ENCODE data around the gene LZTFL1.
"Not testable (repeated sequence)": the region's sequence is repeated elsewhere in the genome, so short reads cannot be mapped to it uniquely, and the experiment has no call there.

The LZTFL1 gene

GRCh38 chr3:45864760-45865519 is 23.0 kb upstream of the LZTFL1 start:
- no peak for DNase-seq

- DNase-seq, result no peak
These were observed 19.3 kb upstream of the LZTFL1 start for GRCh38 chr3:45861043-45861719.

DNA sequence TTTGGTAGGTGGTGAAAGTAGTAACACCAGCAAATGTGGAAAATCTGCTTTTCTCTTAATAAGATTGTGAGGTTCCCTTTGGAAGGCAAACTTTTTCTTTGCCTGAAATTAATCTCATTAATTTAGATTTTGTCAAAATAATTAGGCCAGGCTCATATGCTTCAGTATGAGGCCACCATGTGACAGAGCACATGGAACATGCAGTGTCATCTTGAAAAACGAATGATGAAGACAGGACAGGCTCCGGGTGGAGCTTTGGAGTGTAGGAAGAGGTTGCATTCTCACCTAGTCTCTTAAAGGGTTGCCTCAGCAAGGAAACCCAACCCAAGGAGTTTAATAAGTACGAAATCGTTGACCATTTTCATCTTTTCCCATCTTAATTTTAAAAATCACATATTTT is 18.6 kb upstream of the LZTFL1 start:
- DNase-seq, result no peak

- no peak for DNase-seq
These were observed 17.1 kb upstream of the LZTFL1 start for GRCh38 chr3:45858809-45859543.

DNA sequence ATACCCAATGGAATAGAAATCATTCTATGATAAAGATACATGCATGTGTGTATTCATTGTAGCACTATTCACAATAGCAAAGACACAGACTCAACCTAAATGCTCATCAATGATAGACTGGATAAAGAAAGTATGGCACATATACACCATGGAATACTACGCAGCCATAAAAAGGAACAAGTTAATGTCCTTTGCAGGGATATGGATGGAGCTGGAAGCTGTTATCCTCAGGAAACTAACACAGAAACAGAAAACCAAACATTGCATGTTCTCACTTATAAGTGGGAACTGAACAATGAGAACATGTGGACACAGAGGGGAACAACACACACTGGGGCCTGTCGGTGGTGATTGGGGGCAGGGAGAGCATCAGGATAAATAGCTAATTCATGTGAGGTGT is 15.1 kb upstream of the LZTFL1 start:
- DNase-seq, result not testable (repeated sequence)

DNA sequence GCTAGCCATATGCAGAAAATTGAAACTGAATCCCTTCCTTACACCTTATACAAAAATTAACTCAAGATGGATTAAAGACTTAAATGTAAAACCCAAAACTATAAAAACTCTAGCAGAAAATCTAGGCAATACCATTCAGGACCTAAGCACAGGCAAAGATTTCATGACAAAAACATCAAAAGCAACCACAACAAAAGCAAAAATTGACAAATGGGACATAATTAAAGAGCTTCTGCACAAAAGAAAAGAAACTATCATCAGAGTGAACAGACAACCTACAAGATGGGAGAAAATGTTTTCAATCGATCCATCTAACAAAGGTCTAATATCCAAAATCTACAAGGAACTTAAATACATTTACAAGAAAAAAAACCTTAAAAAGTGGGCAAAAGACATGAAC is 14.4 kb upstream of the LZTFL1 start:
- DNase-seq, result not testable (repeated sequence)

- DNase-seq, result no peak
These were observed 10.9 kb upstream of the LZTFL1 start for GRCh38 chr3:45852828-45853227.

- DNase-seq, result no peak
These were observed 6.5 kb upstream of the LZTFL1 start for GRCh38 chr3:45848392-45848791.

DNA sequence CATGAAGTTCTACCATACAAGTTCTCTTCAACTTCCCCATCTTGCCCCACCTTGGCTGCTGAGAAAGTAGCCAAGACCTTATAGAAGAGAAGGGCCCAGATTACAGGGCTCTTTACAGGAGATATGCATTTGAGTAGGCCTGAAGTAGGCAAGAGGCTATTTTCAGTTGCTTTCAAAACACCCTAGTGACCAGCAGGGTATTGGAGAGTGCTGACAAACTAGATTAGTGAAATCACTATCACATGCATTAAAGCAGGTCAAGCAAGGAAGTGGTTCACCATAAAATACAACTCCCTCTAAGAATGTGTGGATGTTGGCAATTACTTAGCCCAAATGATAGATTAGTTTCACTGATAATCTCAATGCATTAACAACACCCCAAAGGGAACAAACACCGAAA is 2.7 kb upstream of the LZTFL1 start:
- DNase-seq, result no peak

- no peak for DNase-seq
These were observed 1.1 kb upstream of the LZTFL1 start for GRCh38 chr3:45842851-45843625.

DNA sequence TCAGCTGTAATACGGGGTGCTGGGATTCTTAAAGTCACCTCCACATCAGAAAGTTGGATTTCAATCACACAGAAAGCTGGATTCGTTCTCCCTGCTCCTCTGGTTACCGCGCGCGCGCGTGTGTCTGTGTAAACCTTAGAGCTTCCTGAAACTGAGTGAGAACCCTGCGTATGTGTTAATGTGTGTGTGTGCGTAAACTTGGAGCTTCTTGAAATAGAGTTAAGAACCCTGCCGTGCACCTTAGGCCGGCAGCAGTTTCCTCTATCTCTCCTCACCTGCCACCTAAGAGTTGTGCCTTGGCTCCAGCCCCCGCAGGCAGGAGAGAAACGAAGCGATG is 531 bp downstream of the LZTFL1 start:
- DNase-seq, result no peak

DNA sequence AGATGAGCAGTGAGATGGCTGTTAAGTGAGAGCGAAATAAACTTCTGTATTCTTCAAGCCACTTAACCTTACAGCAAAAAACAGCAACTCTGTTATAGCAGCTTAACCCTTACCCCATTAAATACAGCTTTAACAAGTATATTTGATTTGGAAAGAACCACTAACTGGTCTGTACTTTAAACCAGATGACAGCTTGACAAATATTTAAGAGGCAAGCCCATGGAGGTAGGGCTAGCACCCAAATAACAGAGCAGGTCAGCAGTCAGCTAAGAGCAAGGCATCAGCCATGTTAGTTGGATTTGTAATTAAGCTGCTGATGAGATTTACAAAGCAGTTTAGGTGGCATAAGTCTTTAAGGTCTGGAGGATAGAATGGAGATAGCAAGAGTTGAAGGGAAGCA is 3.5 kb downstream of the LZTFL1 start:
- DNase-seq, result no peak

DNA sequence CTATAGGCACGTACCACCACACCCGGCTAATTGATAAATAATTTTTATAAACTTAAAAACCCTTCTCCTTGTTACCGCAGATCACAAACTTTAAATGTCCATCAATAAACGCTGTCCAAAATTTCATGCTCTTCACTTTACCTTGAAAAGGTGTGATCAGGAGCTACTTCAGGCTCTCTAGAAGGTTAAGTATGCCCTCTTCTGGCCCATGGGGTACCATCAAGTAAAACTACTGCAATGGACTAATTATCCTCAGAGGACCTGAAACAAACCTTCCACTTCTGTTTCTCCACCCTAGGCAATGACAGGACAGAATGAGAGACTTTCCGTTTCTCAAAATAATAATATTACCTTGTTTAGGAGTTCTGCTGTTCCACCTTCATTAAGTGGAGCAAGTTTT is 9.2 kb downstream of the LZTFL1 start:
- DNase-seq, result no peak

GRCh38 chr3:45830121-45830520 is 11.8 kb downstream of the LZTFL1 start:
- DNase-seq, result no peak

DNA sequence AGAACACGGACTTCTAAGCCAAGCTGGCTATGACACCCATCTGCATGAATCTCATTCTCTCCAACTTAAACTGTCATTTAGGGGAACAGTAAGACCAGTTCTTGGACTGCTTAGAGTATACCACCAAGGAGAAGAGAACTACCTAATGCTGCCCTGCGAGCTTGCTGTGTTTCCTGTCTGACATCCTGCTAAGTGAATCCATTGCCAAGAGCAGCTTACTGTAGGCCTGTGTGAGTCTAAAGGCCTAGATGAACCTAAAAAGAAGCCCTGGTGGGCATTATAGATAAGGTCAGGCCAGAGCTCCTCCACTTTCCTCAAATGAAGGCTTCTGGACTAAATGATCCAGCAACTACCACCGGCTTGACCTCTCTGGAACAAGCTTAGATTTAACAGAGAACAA is 15.0 kb downstream of the LZTFL1 start:
- no peak for DNase-seq

GRCh38 chr3:45826321-45826720 is 15.6 kb downstream of the LZTFL1 start:
- no peak for DNase-seq

GRCh38 chr3:45821127-45821526 is 20.8 kb downstream of the LZTFL1 start:
- DNase-seq, result no peak

DNA sequence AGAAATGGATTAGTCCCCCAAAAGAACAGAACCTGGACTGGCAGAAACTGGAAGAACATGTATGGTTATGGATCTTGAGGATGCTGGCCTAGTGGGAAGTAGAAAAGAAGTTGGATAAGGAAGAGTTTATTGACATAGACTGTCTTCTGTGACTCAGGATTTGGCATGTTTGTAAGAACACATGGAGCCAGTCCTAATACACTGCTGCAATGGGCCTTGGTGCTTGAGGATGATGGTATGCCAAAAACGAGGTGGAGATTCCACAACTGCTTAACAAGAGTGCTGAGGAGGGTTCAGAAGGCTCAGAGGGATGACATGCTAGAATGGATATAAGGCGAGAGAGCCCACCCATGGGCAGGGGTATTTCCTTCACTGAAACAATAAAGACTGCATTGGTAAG is 22.4 kb downstream of the LZTFL1 start:
- DNase-seq, result no peak

DNA sequence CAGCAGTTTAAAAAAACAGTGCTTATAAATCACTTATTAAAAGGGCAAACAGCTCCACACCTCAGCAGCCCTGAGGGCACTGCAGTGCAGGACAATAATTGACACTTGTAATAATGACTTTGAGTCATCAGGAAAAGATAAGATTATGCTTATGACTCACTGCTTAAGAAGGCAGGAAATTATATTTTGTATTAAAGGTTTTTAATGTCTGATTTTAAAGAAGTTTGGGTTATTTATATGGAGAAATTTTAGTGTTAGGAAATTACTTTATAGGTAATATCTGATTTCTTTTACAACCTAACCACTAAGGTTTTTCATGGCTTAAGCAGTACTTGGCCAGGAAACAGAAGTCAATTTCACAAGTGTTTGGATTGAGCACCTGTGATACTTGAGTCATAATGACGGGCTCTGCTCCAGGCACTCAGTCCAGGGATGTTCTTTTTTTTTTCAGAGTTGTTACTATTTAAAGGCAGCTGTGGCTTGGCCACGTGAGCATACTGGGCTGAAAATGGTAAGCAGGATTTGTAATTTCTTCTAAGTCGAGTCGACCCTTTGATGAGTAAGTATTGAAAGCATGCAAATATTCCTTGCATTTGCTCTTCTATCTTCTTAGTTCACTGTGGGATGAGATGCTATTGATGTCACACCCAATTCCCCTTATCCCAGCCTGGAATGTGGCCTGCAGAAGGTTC is 23.9 kb downstream of the LZTFL1 start:
- DNase-seq, result no peak

- no peak for DNase-seq
These were observed 25.4 kb downstream of the LZTFL1 start for GRCh38 chr3:45816544-45816943.

DNA sequence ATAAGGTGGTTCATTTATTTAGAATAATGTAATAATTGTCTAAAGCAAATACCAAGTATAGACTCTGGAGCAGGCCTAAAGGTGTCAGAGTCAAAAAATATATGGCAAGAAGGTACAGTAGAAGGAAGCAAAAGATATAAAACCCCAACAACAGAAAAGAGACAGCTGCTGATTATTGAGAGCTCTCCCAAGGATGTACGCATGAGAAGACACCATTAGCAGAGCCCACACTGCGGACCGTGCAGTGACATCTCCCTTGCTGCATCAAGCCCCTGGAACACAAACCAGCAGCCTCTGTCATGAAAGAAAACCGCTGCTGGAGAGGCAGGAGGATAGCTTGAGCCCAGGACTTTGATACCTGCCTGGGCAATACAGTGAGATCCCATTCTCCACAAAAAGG is 27.6 kb downstream of the LZTFL1 start:
- no peak for DNase-seq

- DNase-seq, result no peak
These were observed 34.0 kb downstream of the LZTFL1 start for GRCh38 chr3:45807681-45808540.

Measured in NCI-H2171 (cell line).